Activated CD8-positive, alpha-beta memory T cell treated with anti-CD3 and anti-CD28 coated beads for 48 hours (primary cell): ENCODE data around the gene PTPRD.

ENCODE experiments used
- DNase-seq, 3 experiments: peaks; one replicate each; pipeline ENCODE4 v3.0.0-alpha.2; 2020; ENCODE audit warnings: low read depth in 2 of 3, low spot score in 2 of 3

The PTPRD gene

GRCh38 chr9:10272830-10273229, 340.0 kb downstream of the PTPRD start:
- no peak for DNase-seq

DNA sequence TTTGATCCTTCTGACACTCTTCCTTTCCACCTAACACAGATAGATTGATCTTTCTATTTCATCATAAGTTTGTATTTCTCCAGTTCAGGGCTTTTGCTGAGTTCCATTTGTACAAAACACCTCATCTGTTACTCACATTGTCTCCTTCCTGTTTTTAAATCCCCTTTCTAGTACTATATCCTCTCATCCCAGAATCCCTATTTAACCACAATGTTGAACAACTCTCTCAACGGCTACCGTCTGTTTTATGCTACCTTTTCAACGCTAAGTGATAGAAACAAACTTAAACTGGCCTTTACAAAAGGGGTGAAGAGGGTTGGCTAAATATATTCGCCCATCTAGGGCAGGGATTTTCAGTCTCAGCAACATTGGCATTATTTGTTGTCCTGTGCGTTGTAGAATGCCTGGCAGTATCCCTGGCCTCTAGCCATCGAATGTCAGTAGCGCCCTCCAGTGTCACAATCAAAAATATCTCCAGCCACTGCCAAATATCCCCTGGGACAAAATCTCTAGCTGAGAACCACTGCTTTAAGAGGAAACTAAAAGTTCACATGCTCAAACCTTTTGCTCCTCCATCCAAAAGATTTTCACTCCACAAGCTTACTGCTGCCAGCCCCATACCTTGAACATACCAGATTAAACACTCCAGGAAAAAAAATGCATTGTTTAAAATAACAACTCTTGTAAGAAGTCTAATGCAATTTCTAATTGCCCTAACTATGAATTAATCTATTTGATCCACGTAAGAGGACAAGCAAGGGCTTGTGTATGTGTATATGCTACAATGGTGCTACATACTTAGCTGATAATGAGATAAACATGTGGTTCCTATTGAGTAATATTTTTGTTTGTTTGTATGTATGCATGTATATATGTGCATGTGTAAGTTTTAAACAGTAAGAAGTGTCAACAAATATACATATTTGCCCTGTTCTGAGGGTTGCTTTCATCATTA, 344.0 kb downstream of the PTPRD start:
- DNase-seq = no peak

DNA sequence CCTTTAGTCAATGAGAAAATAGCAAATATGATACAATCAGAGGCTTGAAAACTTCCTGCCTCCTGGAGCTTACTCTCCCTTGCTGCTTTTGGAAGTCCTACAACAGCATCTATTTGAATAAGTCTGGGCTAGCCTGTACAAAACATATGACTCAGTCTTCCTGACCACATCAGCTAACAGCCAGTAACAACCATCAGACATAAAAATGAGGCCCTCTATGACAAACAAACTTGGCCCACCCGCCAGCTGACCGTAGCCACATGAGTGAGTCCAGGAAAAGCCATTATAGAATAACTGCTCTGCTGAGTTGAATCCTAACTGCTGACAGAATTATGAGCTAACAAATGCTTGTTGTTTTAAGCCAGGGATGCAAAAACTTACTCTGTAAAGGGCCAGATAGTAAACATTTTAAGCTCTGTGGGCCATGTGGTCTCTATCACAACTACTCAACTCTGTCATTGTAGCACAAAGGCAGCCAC, 347.6 kb downstream of the PTPRD start:
- DNase-seq = no peak

DNA sequence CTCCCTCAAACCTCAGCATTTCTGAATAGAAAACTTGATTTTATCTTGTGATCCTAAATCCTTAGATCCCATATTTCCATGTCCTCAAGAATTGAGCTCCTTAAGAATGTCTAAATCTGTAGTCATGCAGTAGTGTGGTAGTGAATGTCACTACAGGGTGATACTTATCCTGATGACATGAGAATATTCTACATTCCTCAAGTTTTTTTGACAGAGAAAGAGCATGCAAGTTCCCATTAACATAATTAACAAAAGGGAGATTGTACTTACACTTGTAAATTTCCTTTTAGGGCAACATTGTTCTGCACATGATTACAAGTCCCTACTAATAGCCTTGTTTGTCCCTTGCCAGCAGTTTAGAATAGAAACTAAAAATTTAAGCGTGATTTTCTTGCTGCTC, 352.3 kb downstream of the PTPRD start:
- DNase-seq = no peak

DNA sequence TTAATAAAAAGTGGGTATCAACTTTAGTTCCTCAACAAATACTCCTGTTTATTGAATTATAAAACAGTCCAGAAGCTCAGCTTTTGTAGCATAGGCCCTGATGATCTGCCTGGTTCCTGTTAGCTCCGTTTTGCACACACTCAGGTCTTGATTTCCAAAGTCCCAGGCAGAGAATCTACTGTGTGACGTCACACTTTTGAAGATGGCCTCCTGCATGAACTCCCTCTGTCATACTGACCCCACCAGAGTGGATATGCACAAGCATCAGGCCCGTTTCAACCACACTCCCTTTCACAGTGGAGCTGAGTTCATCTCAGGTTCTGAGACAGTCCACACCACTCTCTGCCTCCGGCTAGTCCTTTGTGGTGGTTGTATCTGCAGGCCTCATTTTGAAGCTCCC, 353.1 kb downstream of the PTPRD start:
- no peak for DNase-seq

DNA sequence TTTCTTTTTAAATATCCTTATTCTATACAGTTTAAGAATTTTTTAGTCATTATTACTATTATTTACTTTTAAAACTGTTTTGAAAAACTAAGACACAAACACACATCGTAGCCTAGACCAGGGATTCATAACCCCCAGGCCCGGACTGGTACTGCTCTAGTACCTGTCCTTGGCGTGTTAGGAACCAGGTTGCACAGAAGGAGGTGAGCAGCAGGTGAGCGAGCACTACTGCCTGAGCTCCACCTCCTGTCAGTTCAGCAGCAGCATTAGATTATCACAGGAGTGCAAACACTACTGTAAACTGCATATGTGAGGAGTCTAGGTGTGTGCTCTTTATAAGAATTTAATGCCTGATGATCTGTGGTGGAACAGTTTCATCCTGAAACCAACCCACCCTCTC, 357.0 kb downstream of the PTPRD start:
- no peak for DNase-seq

GRCh38 chr9:10254338-10254737, 358.5 kb downstream of the PTPRD start:
- DNase-seq = no peak

- DNase-seq = no peak
Observed at GRCh38 chr9:10253341-10253740, 359.5 kb downstream of the PTPRD start.

DNA sequence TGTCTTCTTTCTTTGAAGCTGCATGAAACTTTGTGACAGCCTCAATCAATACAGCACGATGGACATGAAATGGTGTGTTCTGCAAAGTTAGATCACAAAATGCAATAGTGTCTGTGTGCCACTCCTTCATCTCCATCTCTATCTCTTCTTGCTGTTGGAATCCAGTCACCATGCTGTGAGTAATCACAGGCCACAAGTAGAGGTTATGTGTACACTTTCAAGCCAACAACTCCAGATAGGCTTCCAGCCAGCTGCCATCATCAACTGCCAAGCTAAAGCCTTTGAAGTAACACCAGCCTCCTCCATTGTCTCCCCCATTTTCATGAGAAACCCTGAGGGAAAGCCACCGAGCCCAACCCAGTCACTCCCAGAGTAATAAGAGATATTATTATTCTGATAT, 360.6 kb downstream of the PTPRD start:
- DNase-seq = no peak

- DNase-seq = no peak
Observed at GRCh38 chr9:10251490-10251889, 361.3 kb downstream of the PTPRD start.

DNA sequence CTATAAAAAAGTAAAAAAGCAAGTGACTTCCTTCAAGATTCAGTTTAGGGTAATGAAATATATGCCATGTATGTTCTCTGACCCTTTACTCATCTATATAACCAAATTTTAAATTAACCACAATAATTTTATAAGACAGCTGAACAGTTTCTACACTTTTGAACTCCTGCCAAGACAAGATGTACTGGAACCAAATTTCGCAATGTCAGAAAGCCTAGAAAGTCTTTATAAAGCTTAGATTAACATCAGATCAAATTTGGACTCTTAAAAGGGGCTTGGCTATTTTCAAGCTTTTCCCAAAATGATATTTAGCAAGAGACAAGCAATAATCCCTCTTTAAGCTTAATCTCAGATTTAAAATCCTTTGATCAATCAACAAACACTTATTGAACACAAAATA, 362.6 kb downstream of the PTPRD start:
- DNase-seq = no peak

GRCh38 chr9:10248890-10249289, 363.9 kb downstream of the PTPRD start:
- DNase-seq = no peak

DNA sequence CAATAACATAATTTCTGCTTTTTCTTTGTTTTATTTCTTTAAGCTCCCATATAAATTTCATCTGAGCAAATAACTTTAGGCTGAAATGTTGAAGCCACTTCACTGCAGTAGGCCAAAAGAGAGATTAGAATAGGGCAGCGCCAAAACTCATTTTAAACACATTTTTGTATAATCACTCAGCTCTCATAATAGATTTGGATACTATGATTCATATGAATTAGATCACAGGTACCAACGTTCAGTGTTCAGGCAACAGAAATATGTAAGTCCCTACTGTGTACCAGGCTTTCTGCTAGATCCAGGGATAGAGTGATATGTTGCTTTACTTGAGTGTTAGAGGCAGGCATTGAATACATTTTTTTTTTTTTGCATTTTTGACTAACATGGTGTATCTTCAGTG, 370.5 kb downstream of the PTPRD start:
- DNase-seq = no peak

- no peak for DNase-seq
Observed at GRCh38 chr9:10238087-10238486, 374.7 kb downstream of the PTPRD start.

- DNase-seq = no peak
Observed at GRCh38 chr9:10237584-10237983, 375.2 kb downstream of the PTPRD start.

GRCh38 chr9:10236161-10236560, 376.6 kb downstream of the PTPRD start:
- DNase-seq = no peak

GRCh38 chr9:10235376-10235775, 377.4 kb downstream of the PTPRD start:
- DNase-seq = no peak

GRCh38 chr9:10232352-10232930, 380.4 kb downstream of the PTPRD start:
- DNase-seq = no peak

GRCh38 chr9:10230512-10230911, 382.3 kb downstream of the PTPRD start:
- DNase-seq = no peak

DNA sequence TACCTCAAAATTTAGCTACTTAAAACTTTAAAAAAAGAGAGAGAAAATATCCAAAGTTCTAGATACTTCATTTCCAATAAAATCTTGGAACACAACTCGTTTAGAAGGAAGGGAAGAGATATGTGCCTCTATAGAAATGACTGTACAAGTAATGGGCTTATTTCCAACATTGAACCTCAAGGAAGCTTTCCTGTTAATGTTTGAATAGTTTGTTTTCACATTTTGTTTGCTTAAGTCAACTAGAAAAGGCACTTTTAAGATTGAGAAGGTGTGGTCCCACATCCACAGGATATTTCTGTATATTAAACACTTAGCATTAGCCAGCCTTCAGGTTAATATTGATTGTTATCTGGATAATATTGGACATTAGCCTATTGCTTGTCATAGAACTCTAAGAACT, 384.7 kb downstream of the PTPRD start:
- no peak for DNase-seq

DNA sequence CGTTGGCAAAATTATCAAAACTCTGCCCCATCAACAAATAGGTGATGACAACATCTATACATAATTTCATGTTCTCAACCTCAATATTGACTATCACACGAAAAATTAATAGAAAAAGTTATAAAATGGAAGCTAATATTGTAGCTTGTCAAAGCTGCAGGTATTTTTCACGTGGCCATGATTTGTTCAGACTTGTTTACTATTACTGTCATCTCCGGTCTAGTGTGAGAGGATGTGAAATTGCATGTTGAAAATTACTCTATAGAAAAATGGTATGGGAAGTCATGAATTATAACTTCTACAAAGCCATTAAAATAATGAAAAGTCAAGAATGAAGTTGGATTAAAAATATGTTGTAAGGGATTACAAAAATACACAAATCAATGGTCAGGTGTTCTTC, 385.8 kb downstream of the PTPRD start:
- DNase-seq = no peak

GRCh38 chr9:10212702-10213101, 400.1 kb downstream of the PTPRD start:
- no peak for DNase-seq

- DNase-seq = no peak
Observed at GRCh38 chr9:10208691-10209069, 404.1 kb downstream of the PTPRD start.
